GM23248 (cell line): ENCODE results near the gene COL6A3. TPM values are rescaled to one million over a fixed set of nuclear protein-coding genes. Genes with fewer than 3 reads are reported as not detected.

Experiments
- DNase-seq: peaks from one replicate; pipeline ENCODE4 v3.0.0-alpha.2; 2015
- H2AFZ ChIP-seq: fragments of 200-600 bp; sonication (generic); 2 replicates; pipeline ENCODE4 v1.6.1; 2016; ENCODE audit warnings: antibody characterized with exemption
- H3F3A ChIP-seq: fragments of 200-600 bp; sonication (generic); 2 replicates; pipeline ENCODE4 v1.6.1; 2016; ENCODE audit warnings: mild to moderate bottlenecking, antibody characterized with exemption, mixed run types; ENCODE audit not compliant: insufficient read depth
- H3K27ac ChIP-seq: fragments of 200-600 bp; sonication (generic); 2 replicates; pipeline ENCODE4 v1.5.1; 2016; ENCODE audit warnings: mild to moderate bottlenecking
- H3K27me3 ChIP-seq: fragments of 200-600 bp; sonication (generic); replicated peaks from 2 replicates; pipeline ENCODE4 v1.6.1; 2016; ENCODE audit warnings: mild to moderate bottlenecking; ENCODE audit not compliant: insufficient read depth
- H3K36me3 ChIP-seq: fragments of 200-600 bp; sonication (generic); 2 replicates; pipeline ENCODE4 v1.6.1; 2016; ENCODE audit warnings: low read depth, mild to moderate bottlenecking
- H3K4me1 ChIP-seq: fragments of 200-600 bp; sonication (generic); 2 replicates; pipeline ENCODE4 v1.6.1; 2016; ENCODE audit warnings: mild to moderate bottlenecking; ENCODE audit not compliant: insufficient read depth
- H3K4me2 ChIP-seq: fragments of 200-600 bp; sonication (generic); one replicate; pipeline ENCODE4 v1.6.1; 2016; ENCODE audit warnings: mild to moderate bottlenecking; ENCODE audit not compliant: unreplicated experiment
- H3K4me3 ChIP-seq: fragments of 200-600 bp; sonication (generic); 2 replicates; pipeline ENCODE4 v1.5.1; 2016; ENCODE audit warnings: mild to moderate bottlenecking
- H3K79me2 ChIP-seq: fragments of 200-600 bp; sonication (generic); 2 replicates; pipeline ENCODE4 v1.6.1; 2016; ENCODE audit warnings: mild to moderate bottlenecking; ENCODE audit not compliant: insufficient read depth
- H3K9ac ChIP-seq: fragments of 200-600 bp; sonication (generic); 2 replicates; pipeline ENCODE4 v1.6.1; 2016; ENCODE audit warnings: mild to moderate bottlenecking
- H3K9me2 ChIP-seq: fragments of 200-600 bp; sonication (generic); 2 replicates; pipeline ENCODE4 v1.6.1; 2016; ENCODE audit warnings: mixed run types, mild to moderate bottlenecking, moderate library complexity; ENCODE audit not compliant: insufficient read depth
- H3K9me3 ChIP-seq: fragments of 200-600 bp; sonication (generic); one replicate; pipeline ENCODE4 v1.6.1; 2017; ENCODE audit warnings: low read depth
- H4K20me1 ChIP-seq: fragments of 200-600 bp; sonication (generic); 2 replicates; pipeline ENCODE4 v1.6.0; 2016; ENCODE audit not compliant: insufficient read depth
- EZH2 ChIP-seq: fragments of 200-600 bp; sonication (generic); IDR thresholded peaks from 2 replicates; pipeline ENCODE4 v1.6.1; 2018; ENCODE audit warnings: antibody characterized with exemption, mild to moderate bottlenecking; ENCODE audit not compliant: insufficient read depth, poor library complexity, severe bottlenecking
- EZH2phosphoT487 ChIP-seq: fragments of 200-600 bp; sonication (generic); IDR thresholded peaks from 2 replicates; pipeline ENCODE4 v1.6.1; 2018; ENCODE audit warnings: antibody characterized with exemption, moderate library complexity, mild to moderate bottlenecking, low read depth; ENCODE audit not compliant: insufficient read depth
- WGBS, 2 experiments: methylation state at CpG; one replicate each; pipeline ENCODE4 v1.1.6; 2015 to 2017; ENCODE audit warnings: low lambda C conversion rate in 2 of 2, low coverage in 1 of 2; ENCODE audit errors: missing lambda C conversion rate in 2 of 2; 5-methylcytosine and 5-hydroxymethylcytosine counted together
- in situ Hi-C: fragments of 300-500 bp; cut with MboI; formaldehyde crosslinking; loops from 2 replicates; pipeline ENCODE4 v1.15.0; 2020
- polyA plus RNA-seq: library from polyadenylated mRNA; unstranded; fragments of >200 nt; fragmentation: Nextera tagmentation; extraction: Ambion mirVana; gene quantifications from 2 replicates; pipeline ENCODE4 v1.2.1, GENCODE V29; 2016
- total RNA-seq: library from RNA; depleted of rRNA; stranded (reverse); fragments of >200 nt; shearing (Covaris generic); gene quantifications from 2 replicates; pipeline ENCODE4 v1.2.3, GENCODE V29; 2014

Gene COL6A3
- total and polyA plus RNA-seq, 2 experiments from 2014 or later, result 344 to 1,362 TPM

- Histone ChIP-seq H3K9me2 (no peaks in the 10 kb centered on the region), H3K4me2 (peak overlapping the region; percentile 66), H3K27ac (peak overlapping the region; percentile 94), H3K36me3 (no peaks in the 10 kb centered on the region), H3K4me3 (no peak overlapping the region), H3K4me1 (peaks cover 19% of the 10 kb centered on the region), H2AFZ (no peak overlapping the region), H3K27me3 (no peaks in the 10 kb centered on the region), H4K20me1 (no peaks in the 10 kb centered on the region), H3F3A (peaks cover 28% of the 10 kb centered on the region), H3K9ac (peak overlapping the region; percentile 73), H3K9me3 (no peaks in the 10 kb centered on the region), H3K79me2 (no peaks in the 10 kb centered on the region)
- DNase-seq, result peak; percentile 92
- in situ Hi-C loops, result no loop called here
- WGBS, 2 experiments, result 0% methylated on average over 2 of the region's 2 CpGs
- TF ChIP-seq EZH2phosphoT487 (no peak), EZH2 (no peak)
These were observed 27.8 kb upstream of the COL6A3 start for GRCh38 chr2:237441605-237442274.

GRCh38 chr2:237440819-237441281 is 26.9 kb upstream of the COL6A3 start:
- Histone ChIP-seq H4K20me1 (no peaks in the 10 kb centered on the region), H3K36me3 (no peaks in the 10 kb centered on the region), H3F3A (peaks cover 36% of the 10 kb centered on the region), H3K79me2 (no peaks in the 10 kb centered on the region), H3K9me3 (no peaks in the 10 kb centered on the region), H3K27me3 (no peaks in the 10 kb centered on the region), H3K4me1 (peaks cover 25% of the 10 kb centered on the region), H2AFZ (peak overlapping the region; percentile 2; the same call in 1 of the 2 replicates), H3K9ac (peak overlapping the region; percentile 73), H3K4me2 (peak overlapping the region; percentile 66), H3K27ac (peak overlapping the region; percentile 94), H3K4me3 (no peak overlapping the region), H3K9me2 (no peaks in the 10 kb centered on the region)
- TF ChIP-seq EZH2 (no peak), EZH2phosphoT487 (no peak)
- WGBS, 2 experiments, result 0 to 2% methylated on average over 2 of the region's 2 CpGs
- DNase-seq, result peak; percentile 64
- in situ Hi-C loops, result no loop called here

GRCh38 chr2:237438080-237438940 is 24.3 kb upstream of the COL6A3 start:
- H3K4me2 ChIP-seq, result no peak overlapping the region
- no peaks in the 10 kb centered on the region for H3K27me3 ChIP-seq
- H3K27ac ChIP-seq, result no peak overlapping the region
- no peaks in the 10 kb centered on the region for H3K79me2 ChIP-seq
- H3K9ac ChIP-seq, result peak overlapping the region; percentile 5; the same call in 1 of the 2 replicates
- no peaks in the 10 kb centered on the region for H4K20me1 ChIP-seq
- H3K36me3 ChIP-seq, result no peaks in the 10 kb centered on the region
- no peaks in the 10 kb centered on the region for H3K9me3 ChIP-seq
- WGBS, 2 experiments, result 64 to 65% methylated on average over 8 of the region's 8 CpGs
- in situ Hi-C loops, result no loop called here
- no peak for TF ChIP-seq EZH2phosphoT487
- no peak for TF ChIP-seq EZH2
- peaks cover 50% of the 10 kb centered on the region for H3K4me1 ChIP-seq
- H2AFZ ChIP-seq, result no peak overlapping the region
- peak; percentile 37 for DNase-seq
- H3K9me2 ChIP-seq, result no peaks in the 10 kb centered on the region
- H3K4me3 ChIP-seq, result no peak overlapping the region
- H3F3A ChIP-seq, result peaks cover 59% of the 10 kb centered on the region

- H4K20me1 ChIP-seq, result no peaks in the 10 kb centered on the region
- no peaks in the 10 kb centered on the region for H3K9me3 ChIP-seq
- no peak overlapping the region for H3K27ac ChIP-seq
- H3K4me1 ChIP-seq, result peaks cover 54% of the 10 kb centered on the region
- H3K9ac ChIP-seq, result peak overlapping the region; percentile 5; the same call in 1 of the 2 replicates
- H3K9me2 ChIP-seq, result no peaks in the 10 kb centered on the region
- no peak overlapping the region for H3K4me2 ChIP-seq
- peaks cover 61% of the 10 kb centered on the region for H3F3A ChIP-seq
- H3K36me3 ChIP-seq, result no peaks in the 10 kb centered on the region
- in situ Hi-C loops, result no loop called here
- TF ChIP-seq EZH2 (no peak), EZH2phosphoT487 (no peak)
- H3K4me3 ChIP-seq, result no peak overlapping the region
- H3K27me3 ChIP-seq, result no peaks in the 10 kb centered on the region
- H2AFZ ChIP-seq, result no peak overlapping the region
- DNase-seq, result no peak
- WGBS, 2 experiments, result 78 to 80% methylated on average over 5 of the region's 5 CpGs
- H3K79me2 ChIP-seq, result no peaks in the 10 kb centered on the region
These were observed 23.6 kb upstream of the COL6A3 start for GRCh38 chr2:237437566-237437965.
